Stimulated activated CD4-positive, alpha-beta T cell treated with anti-CD3 and anti-CD28 coated beads, Interleukin-2, amount 100 ng/mL, for 24 hours (primary cell): ENCODE measurements around the gene LECT2.

Experiments used
- DNase-seq, 2 donors: peaks; one replicate each; pipeline ENCODE4 v3.0.0-alpha.2; 2020

LECT2 gene

GRCh38 chr5:135954899-135955298 is at the start of gene LECT2:
TSS of gene LECT2 (minus strand) at chr5:135954983. CDS start at chr5:135954833, 150 bp downstream.
- DNase-seq, result no peak

DNA sequence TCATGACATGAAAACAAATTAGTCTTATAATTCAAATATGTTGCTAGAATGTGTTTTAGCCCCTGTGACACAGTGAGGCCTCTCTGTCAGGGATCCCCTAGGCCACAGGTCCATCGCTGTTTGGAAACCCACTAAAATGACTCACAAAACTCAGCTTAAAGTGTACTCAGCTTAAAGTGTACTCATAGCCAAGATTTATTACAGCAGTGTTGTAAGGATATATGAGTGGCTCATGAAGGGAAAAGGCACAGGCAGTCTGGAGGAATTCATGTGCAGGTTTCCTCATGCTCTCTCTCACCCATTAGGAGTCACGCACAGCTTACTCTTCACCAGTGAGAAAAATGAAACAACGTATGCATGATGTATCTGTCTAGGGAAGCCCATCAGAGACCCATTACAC is 49.7 kb upstream of the LECT2 start:
- DNase-seq, result no peak

DNA sequence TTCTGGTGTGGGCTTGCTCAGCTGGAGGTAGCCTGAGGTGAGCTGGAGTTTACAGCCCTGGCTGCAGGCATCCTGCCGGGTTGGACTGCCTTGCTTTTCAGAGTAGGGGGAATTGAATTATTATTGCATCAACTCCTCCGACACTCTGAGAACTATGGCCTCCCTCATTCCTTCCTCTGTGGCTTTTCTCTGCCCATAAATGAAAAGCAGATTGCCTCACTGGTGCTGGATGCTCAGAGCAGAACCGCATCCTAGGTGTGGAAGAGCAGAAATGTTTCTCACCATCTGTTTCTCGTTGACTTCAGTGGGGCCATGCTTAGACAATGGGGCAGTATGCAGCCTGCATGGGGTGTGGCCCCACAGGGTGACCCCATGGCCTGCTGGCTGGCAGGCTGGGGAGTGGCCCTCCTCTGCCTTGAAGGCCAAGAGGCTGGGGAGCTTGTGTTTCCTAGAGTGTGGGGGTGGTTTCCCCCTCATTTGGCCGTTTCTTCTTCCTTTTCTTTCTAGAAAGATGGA is 46.7 kb upstream of the LECT2 start:
- DNase-seq, result no peak

DNA sequence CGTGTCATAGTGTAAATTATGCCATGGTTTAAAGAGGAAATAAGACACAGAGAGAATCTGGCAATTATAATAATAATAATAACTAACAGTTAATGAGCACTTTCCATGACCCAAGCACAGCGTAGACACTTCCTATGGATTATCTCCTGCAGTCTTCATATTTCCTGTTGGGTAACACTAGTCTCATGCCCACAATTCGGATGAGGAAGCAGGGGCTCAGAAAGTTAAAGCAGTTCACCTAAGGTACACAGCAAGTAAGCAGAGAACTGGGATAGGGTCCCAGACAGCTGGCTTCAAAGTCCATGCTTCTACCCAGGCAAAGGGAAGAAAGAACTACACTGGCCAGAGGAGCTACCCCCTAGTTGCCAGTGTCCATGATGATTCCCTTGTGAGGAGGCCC is 46.1 kb upstream of the LECT2 start:
- DNase-seq, result no peak

DNA sequence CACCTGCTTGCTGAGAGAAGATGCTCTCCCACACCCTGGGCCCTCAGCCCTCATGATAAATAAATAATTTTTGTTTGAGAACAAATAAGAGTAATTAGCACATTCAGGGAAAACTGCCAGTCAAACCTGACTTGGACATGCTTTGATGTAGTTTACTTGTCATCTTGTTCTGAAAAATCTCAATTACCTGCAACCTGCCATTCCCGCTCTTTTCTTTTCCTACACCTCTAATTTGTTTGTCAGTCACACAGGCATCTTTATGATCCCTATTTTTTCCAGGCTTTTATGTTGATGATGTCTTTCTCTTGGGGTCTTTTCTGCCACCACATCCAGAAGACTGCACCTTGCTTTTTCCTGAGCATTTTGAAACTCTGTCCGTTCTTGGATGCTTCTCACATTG is 45.4 kb upstream of the LECT2 start:
- DNase-seq, result no peak

DNA sequence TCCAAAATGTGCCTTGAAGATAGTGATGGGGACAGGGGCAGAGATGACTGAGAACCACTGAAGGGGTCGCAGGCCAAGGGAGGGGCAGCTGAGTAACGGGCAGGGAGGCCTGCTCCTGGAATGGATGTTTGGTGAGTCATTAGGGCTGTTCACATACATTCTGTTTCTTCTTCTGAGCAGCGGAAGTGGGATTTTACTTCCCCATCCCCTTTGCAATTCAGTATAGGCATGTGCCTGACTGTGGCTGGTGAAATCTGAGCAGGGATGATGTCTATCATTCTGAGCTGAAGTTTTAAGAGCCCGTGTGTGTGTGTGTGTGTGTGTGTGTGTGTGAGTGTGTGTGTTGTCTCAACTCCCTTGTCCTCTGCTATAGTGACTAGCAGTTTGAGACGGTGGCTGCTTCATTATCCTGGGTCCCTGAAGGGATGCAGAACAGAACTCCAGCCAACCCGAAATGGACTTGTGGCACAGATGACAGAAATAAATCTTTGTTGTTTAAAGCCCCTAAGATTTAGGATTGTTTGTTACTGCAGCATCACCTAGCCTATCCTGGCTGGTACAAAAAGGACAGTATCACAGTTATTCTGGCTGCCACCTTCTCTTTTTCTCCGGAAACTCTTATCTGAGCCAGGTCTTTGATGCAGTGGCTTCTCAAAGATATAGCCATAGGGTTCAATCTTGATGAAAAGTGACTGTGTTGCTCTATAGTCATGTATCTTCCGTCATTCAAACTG is 44.8 kb upstream of the LECT2 start:
- DNase-seq, result no peak

GRCh38 chr5:135998889-135999288 is 44.1 kb upstream of the LECT2 start:
- no peak for DNase-seq

- no peak for DNase-seq
These were observed 43.0 kb upstream of the LECT2 start for GRCh38 chr5:135997673-135998335.

- DNase-seq, result no peak
These were observed 41.8 kb upstream of the LECT2 start for GRCh38 chr5:135996611-135997010.

DNA sequence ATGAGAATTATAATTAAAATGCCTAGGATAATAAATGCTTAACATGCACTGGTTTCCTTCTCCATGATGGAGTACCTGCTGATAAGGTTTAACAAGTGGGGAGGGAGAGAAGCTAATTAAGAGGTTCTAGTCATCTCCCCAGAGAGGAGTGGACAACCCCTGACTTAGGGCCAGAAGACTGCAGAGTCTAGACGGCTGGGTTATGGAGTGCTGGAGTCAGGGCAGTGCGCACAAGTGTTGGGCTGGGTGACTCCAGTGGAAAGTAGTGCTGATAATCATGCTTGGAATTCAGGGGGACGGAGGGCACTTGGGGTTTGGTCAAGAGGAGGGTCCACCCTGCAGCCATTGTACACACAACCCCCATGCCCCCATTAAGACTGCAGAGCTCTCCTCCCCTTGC is 41.2 kb upstream of the LECT2 start:
- DNase-seq, result no peak

- no peak for DNase-seq
These were observed 39.3 kb upstream of the LECT2 start for GRCh38 chr5:135993880-135994636.

GRCh38 chr5:135993335-135993879 is 38.6 kb upstream of the LECT2 start:
- DNase-seq, result no peak

DNA sequence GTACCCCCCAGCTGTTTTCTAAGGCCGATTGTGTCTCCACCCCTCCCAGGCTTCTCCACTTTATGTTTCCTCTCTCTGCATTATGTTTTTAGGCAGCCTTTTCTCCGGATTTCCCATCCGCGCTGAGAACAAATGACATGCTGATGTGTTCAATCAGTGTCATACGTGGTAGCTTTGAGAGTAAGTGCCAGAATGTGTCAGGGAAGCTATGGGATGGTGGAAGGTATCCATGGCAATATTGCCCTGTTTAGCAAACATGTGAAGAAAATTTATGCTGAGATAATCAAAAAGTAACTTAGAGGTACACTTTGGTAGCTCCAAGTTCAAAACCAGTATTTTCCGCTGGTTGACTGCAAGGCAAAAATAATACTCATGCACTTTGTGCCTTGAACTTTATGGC is 36.6 kb upstream of the LECT2 start:
- DNase-seq, result no peak

DNA sequence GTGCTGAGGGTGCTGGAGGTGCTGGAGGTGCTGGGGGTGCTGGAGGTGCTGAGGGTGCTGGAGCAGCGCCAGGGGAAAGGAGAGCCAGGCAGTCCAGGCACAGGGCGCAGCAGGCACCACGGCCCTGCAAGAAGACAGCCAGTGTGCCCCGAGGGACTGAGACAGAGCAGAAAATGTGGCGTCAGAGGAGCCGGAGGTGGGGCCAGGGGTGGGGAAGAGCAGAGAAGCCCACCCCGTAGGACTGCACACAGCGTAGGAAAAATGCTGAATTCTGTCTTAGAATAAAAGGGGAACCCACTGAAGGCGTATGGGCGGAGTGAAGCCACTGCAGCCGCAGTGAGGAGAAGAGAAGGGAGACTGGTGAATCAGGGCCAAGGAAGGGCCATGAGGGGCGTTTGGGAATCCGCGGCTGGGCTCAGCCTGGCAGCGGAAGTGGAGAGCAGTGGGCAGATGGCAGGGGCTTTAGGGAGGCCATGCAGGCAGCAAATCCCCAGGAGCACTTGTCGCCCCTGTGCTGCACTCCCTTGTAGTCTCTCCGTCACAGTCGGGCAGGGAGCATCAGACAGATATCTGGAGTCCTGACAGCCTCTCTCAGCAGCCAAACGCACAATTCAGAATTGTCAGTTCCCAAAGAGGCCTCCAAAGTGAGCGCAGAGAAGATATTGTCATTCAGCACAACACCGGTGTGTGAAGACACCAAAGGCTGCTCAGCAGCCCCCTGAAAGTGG is 35.9 kb upstream of the LECT2 start:
- no peak for DNase-seq

DNA sequence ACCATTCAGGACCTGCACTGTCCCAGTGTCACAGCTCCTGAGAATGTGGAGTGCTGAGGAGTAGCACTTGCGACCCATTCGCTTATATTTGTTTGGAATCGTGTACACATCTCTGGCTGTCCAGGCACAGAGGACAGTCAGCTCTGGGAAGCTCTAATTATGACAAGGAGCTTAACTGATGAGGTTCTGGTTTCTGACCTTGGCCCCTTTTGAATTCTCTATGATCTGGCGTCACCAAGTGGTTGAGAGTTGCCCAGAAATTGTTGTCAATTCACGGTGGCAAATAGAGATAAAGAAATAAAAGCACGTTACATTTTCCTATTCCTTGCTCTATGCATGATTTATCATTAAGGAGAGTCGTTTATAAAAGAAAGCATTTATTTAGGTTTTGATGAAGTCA is 34.9 kb upstream of the LECT2 start:
- DNase-seq, result no peak

GRCh38 chr5:135988546-135988945 is 33.8 kb upstream of the LECT2 start:
- no peak for DNase-seq

DNA sequence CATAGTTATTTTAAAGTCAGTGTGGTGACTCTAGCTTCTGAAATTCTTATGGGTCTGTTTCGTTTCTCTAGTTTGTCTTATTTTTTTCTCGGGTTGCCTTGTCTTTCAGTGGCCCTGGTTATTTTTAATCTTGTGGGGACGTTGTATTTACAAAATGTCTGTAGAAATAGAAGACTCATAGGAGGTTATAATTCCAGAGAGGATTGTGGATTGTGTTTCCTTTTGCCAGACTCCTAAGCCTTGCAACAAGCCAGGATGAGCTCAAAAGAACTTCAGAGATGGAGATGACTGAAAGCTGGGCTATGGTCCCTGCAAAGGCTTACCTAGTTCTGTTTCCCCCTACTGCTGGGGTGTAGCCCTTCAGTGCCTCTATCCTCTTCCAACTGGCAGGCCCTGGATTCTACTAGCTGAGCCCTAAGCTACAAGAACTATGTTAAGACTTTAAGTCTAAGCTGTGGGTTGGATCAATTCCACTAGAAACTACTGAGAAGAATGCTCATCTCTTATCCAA is 32.2 kb upstream of the LECT2 start:
- no peak for DNase-seq

DNA sequence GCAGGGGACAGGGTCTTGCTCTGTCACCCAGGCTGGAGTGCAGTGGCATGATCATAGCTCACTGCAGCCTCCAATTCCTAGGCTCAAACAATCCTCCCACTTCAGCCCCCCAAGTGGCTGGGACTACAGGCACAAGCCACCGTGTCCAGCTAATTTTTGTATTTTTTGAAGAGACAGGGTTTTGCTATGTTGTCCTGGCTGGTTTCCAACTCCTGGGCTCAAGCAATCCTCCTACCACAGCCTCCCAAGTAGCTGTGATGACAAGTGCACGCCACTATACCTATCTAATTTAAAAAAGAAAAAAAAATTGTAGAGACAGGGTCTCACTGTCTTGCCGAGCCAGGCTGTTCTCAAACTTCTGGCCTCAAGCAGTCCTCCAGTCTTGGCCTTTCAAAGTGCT is 31.6 kb upstream of the LECT2 start:
- no peak for DNase-seq

GRCh38 chr5:135985951-135986350 is 31.2 kb upstream of the LECT2 start:
- no peak for DNase-seq

DNA sequence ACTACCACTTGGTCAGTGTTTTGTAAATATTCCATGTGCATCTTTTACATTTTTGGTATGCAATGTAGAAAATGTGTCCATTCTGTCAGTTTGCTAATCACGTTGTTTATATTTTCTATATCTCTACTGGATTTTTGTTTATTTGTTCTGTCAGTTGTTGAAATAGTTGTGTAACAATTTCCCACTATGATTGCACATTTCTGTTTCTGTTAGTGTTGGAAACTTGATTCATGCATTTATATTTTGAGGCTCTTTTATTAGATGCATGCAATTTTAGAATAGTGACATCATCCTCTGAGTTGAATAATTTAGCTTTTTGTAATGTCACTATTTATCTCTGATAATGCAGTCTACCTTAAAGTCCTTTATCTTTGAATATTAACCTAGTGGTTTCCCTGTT is 25.8 kb upstream of the LECT2 start:
- no peak for DNase-seq

- no peak for DNase-seq
These were observed 24.7 kb upstream of the LECT2 start for GRCh38 chr5:135979510-135979909.

- no peak for DNase-seq
These were observed 24.2 kb upstream of the LECT2 start for GRCh38 chr5:135978993-135979392.

DNA sequence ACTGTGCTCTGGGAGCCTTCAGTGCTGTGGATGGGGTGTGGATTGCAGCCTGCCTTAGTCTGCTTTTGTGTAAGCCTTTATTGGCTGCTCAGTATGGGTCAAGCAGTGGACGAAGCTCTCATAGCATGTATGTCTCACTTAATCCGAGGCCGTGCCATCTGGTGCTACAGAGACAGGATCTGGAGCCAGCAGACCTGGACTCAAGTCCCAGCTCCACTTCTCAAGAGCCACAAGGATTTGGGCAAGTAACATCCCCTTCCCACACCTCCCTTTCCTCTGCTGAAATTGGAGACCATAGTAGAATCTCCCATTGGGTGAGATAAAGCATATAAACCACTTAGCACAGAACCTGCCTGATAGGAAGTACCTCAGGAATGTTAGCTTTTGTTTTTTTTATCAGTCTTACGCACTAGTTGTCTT is 23.4 kb upstream of the LECT2 start:
- no peak for DNase-seq
